Colonic mucosa (tissue), 4 donors: ENCODE data around the gene ARHGAP6. TPM values are rescaled to one million over a fixed set of nuclear protein-coding genes. Genes with fewer than 3 reads are reported as not detected.
"Not testable (repeated sequence)": the region's sequence is repeated elsewhere in the genome, so short reads cannot be mapped to it uniquely, and the experiment has no call there.

Source experiments
- DNase-seq: peaks from one replicate; pipeline ENCODE4 v3.0.0-alpha.2; 2020
- H3K27ac ChIP-seq: fragments of 200-600 bp; one replicate; pipeline ENCODE4 v1.8.0; 2021
- H3K27me3 ChIP-seq: fragments of 200-600 bp; one replicate; pipeline ENCODE4 v1.8.0; 2021
- H3K36me3 ChIP-seq: fragments of 200-600 bp; one replicate; pipeline ENCODE4 v1.8.0; 2021
- H3K4me1 ChIP-seq: fragments of 200-600 bp; one replicate; pipeline ENCODE4 v1.8.0; 2021; ENCODE audit warnings: mild to moderate bottlenecking
- H3K4me3 ChIP-seq: fragments of 200-600 bp; one replicate; pipeline ENCODE4 v1.8.0; 2021
- H3K9ac ChIP-seq, 2 donors: one replicate each; pipeline ENCODE4 v1.7.0; 2013; ENCODE audit warnings: control low read depth in 2 of 2, low read depth in 2 of 2, low read length in 2 of 2
- H3K9me3 ChIP-seq: fragments of 200-600 bp; one replicate; pipeline ENCODE4 v1.8.0; 2021
- CTCF ChIP-seq: fragments of 200-600 bp; IDR thresholded peaks from one replicate; pipeline ENCODE4 v1.8.0; 2022; ENCODE audit warnings: antibody characterized with exemption, mild to moderate bottlenecking
- intact Hi-C: fragments of 100-400 bp; cut with DNase I; formaldehyde crosslinking; loops from one replicate; pipeline ENCODE4 v1.14.1; 2022
- total RNA-seq, 2 donors: library from RNA; stranded (reverse); fragmentation: NEBNext Ultra II Directional in 1 of 2; extraction: Animal tissue kit (Norgen Biotek cat#: 25700) in 1 of 2; gene quantifications; one replicate each; pipeline ENCODE4 v1.2.1, GENCODE V29; 2021
- donor health status: healthy.
- donor health status: DM: no; HTN: no; CAD: no.
- donor health status: DM: no; HTN: no; CAD: no.

Gene ARHGAP6
- total RNA-seq, 2 donors from 2014 or later, result 1.1 to 5.0 TPM

GRCh38 chrX:11367609-11368430, 297.9 kb downstream of the ARHGAP6 start:
- H3K36me3 ChIP-seq, result no peaks in the 10 kb centered on the region
- no peak for DNase-seq
- H3K4me1 ChIP-seq, result no peaks in the 10 kb centered on the region
- intact Hi-C loops, result no loop called here
- no peak for TF ChIP-seq CTCF
- no peak overlapping the region for H3K9ac ChIP-seq
- H3K9me3 ChIP-seq, result no peaks in the 10 kb centered on the region
- H3K27ac ChIP-seq, result no peak overlapping the region
- H3K4me3 ChIP-seq, result no peak overlapping the region
- no peaks in the 10 kb centered on the region for H3K27me3 ChIP-seq

DNA sequence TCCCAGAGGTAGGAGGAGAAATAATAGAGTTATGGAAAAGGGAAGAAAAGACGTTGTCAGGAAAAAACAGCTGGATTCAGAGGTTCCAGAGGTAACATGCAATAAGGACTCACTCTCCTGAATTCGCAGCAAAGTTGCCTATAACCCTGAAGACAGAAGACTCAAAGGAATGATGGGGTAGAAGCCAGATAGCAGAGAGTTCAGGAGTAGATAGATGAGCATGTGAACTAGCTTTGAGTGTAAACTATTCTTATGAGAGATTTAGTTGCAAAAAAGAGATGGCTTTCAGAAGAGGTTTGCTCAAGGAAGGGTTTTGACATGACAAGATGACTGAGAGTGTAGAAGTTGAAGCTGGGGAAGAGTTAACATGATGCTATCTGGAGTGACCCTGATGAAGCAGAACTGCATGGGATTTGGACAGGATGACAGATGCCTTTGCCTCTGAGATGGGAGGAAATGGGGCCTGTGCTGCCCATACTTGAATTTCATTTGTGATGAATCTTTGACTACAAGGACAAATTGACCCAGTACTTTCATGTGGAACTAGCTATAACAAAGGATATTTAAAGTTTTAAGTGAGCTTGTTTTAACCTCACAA, 298.6 kb downstream of the ARHGAP6 start:
- Histone ChIP-seq H3K9ac (no peak overlapping the region), H3K4me3 (no peak overlapping the region), H3K27me3 (no peaks in the 10 kb centered on the region), H3K9me3 (no peaks in the 10 kb centered on the region), H3K4me1 (no peaks in the 10 kb centered on the region), H3K36me3 (no peaks in the 10 kb centered on the region), H3K27ac (no peak overlapping the region)
- intact Hi-C loops, result no loop called here
- no peak for TF ChIP-seq CTCF
- no peak for DNase-seq

GRCh38 chrX:11365426-11365825, 300.3 kb downstream of the ARHGAP6 start:
- intact Hi-C loops, result no loop called here
- H3K27me3 ChIP-seq, result no peaks in the 10 kb centered on the region
- H3K36me3 ChIP-seq, result no peaks in the 10 kb centered on the region
- no peaks in the 10 kb centered on the region for H3K4me1 ChIP-seq
- TF ChIP-seq CTCF, result no peak
- no peak overlapping the region for H3K4me3 ChIP-seq
- no peak overlapping the region for H3K27ac ChIP-seq
- H3K9me3 ChIP-seq, result no peaks in the 10 kb centered on the region
- no peak for DNase-seq
- H3K9ac ChIP-seq, result no peak overlapping the region

DNA sequence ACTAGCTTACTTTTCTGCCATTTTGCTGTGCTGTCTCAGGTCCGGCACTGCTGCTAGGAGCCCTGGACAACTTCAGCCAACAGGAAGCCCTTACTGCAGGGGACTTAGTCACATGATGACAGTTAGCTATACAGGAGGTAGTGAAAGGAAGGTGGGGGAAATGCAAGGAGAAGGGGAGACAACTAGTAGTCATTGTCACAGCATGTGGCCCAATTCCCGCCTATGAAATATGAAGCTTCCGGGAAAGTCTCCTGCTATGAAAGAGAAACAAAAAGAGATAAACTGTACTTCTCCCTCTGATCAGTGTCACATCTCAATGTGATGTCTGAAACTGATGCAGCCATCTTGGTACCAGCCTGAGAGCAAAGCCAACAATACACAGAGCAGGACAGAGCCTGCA, 300.9 kb downstream of the ARHGAP6 start:
- no peak for DNase-seq

DNA sequence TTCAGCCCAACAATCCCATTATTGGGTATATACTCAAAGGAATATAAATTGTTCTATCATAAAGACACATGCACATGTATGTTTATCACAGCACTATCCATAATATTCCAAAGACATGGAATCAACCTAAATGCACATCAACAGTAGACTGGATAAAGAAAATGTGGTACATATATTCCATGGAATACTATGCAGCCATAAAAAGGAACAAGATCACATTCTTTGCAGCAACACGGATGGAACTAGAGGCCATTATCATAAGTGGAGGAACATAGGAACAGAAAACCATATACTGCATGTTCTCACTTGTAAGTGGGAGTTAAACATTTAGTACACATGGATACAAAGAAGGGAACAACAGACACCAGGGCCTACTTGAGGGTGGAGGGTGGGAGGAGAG, 301.9 kb downstream of the ARHGAP6 start:
- H3K9me3 ChIP-seq, intact Hi-C loops: not testable (repeated sequence)

More for the DNA sequence above, 300.9 kb downstream of the ARHGAP6 start:
- no peaks in the 10 kb centered on the region for H3K36me3 ChIP-seq
- intact Hi-C loops, result no loop called here
- no peak overlapping the region for H3K9ac ChIP-seq
- H3K9me3 ChIP-seq, result no peaks in the 10 kb centered on the region
- H3K27ac ChIP-seq, result no peak overlapping the region
- H3K4me1 ChIP-seq, result no peaks in the 10 kb centered on the region
- TF ChIP-seq CTCF, result no peak
- no peaks in the 10 kb centered on the region for H3K27me3 ChIP-seq
- no peak overlapping the region for H3K4me3 ChIP-seq

GRCh38 chrX:11363069-11363594, 302.6 kb downstream of the ARHGAP6 start:
- intact Hi-C loops, result no loop called here
- H3K36me3 ChIP-seq, result no peaks in the 10 kb centered on the region
- H3K4me1 ChIP-seq, result no peaks in the 10 kb centered on the region
- DNase-seq, result no peak
- no peak for TF ChIP-seq CTCF
- no peak overlapping the region for H3K9ac ChIP-seq
- no peaks in the 10 kb centered on the region for H3K27me3 ChIP-seq
- no peak overlapping the region for H3K27ac ChIP-seq
- no peaks in the 10 kb centered on the region for H3K9me3 ChIP-seq
- no peak overlapping the region for H3K4me3 ChIP-seq

More for the DNA sequence above, 301.9 kb downstream of the ARHGAP6 start:
- not testable (repeated sequence) for H3K27ac ChIP-seq, H3K36me3 ChIP-seq, H3K4me1 ChIP-seq, H3K4me3 ChIP-seq, DNase-seq, H3K27me3 ChIP-seq, H3K9ac ChIP-seq

DNA sequence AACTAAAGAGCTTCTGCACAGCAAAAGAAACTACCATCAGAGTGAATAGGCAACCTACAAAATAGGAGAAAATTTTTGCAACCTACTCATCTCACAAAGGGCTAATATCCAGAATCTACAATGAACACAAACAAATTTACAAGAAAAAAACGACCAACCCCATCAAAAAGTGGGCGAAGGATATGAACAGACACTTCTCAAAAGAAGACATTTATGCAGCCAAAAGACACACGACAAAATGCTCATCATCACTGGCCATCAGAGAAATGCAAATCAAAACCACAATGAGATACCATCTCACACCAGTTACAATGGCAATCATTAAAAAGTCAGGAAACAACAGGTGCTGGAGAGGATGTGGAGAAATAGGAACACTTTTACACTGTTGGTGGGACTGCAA, 304.1 kb downstream of the ARHGAP6 start:
- H3K9me3 ChIP-seq, intact Hi-C loops, DNase-seq, H3K4me1 ChIP-seq, H3K4me3 ChIP-seq, H3K27me3 ChIP-seq, H3K27ac ChIP-seq, H3K9ac ChIP-seq, H3K36me3 ChIP-seq: not testable (repeated sequence)

- H3K36me3 ChIP-seq, DNase-seq, H3K27me3 ChIP-seq, H3K4me3 ChIP-seq, H3K9ac ChIP-seq, H3K9me3 ChIP-seq, intact Hi-C loops, H3K4me1 ChIP-seq, H3K27ac ChIP-seq: not testable (repeated sequence)
Measured at GRCh38 chrX:11355944-11356343, 309.8 kb downstream of the ARHGAP6 start.
